Measurements from ENCODE around the gene ARFRP1.

The ARFRP1 gene

GRCh38 chr20:63659370-63659769 lies 48.4 kb downstream of the ARFRP1 start:
- DNase-seq (ENCODE audit: low spot score) (no peak), ATAC-seq (ENCODE audit: low read depth) (peak; percentile 13; the same call in 2 of the 3 replicates)
- no peaks in the 10 kb centered on the region for H3K27me3 ChIP-seq (ENCODE audit: insufficient read depth, poor library complexity, severe bottlenecking)
- peaks cover 47% of the 10 kb centered on the region for H3K36me3 ChIP-seq (ENCODE audit: low read depth)
- H3K4me1 ChIP-seq (ENCODE audit: insufficient read depth, poor library complexity, severe bottlenecking), result no peaks in the 10 kb centered on the region
- no peak for TF ChIP-seq CTCF (IDR thresholded peaks at IDR 0.05; ENCODE audit: poor library complexity, severe bottlenecking)
- H3K9me3 ChIP-seq (ENCODE audit: severe bottlenecking), result no peaks in the 10 kb centered on the region
- H3K27ac ChIP-seq (ENCODE audit: poor library complexity, severe bottlenecking), result peak overlapping the region; percentile 48
- H3K4me3 ChIP-seq (ENCODE audit: severe bottlenecking), result peak overlapping the region; percentile 75

- Histone ChIP-seq H3K36me3 (ENCODE audit: low read depth) (peaks cover 40% of the 10 kb centered on the region), H3K9me3 (ENCODE audit: severe bottlenecking) (no peaks in the 10 kb centered on the region), H3K27ac (ENCODE audit: poor library complexity, severe bottlenecking) (peak overlapping the region; percentile 48), H3K4me3 (ENCODE audit: severe bottlenecking) (peak overlapping the region; percentile 75), H3K4me1 (ENCODE audit: insufficient read depth, poor library complexity, severe bottlenecking) (no peaks in the 10 kb centered on the region), H3K27me3 (ENCODE audit: insufficient read depth, poor library complexity, severe bottlenecking) (peaks cover 1% of the 10 kb centered on the region)
- DNase-seq (ENCODE audit: low spot score) (no peak), ATAC-seq (ENCODE audit: low read depth) (peak; percentile 25)
- no peak for TF ChIP-seq CTCF (IDR thresholded peaks at IDR 0.05; ENCODE audit: poor library complexity, severe bottlenecking)
Measured at GRCh38 chr20:63658749-63659187, 49.0 kb downstream of the ARFRP1 start.

DNA sequence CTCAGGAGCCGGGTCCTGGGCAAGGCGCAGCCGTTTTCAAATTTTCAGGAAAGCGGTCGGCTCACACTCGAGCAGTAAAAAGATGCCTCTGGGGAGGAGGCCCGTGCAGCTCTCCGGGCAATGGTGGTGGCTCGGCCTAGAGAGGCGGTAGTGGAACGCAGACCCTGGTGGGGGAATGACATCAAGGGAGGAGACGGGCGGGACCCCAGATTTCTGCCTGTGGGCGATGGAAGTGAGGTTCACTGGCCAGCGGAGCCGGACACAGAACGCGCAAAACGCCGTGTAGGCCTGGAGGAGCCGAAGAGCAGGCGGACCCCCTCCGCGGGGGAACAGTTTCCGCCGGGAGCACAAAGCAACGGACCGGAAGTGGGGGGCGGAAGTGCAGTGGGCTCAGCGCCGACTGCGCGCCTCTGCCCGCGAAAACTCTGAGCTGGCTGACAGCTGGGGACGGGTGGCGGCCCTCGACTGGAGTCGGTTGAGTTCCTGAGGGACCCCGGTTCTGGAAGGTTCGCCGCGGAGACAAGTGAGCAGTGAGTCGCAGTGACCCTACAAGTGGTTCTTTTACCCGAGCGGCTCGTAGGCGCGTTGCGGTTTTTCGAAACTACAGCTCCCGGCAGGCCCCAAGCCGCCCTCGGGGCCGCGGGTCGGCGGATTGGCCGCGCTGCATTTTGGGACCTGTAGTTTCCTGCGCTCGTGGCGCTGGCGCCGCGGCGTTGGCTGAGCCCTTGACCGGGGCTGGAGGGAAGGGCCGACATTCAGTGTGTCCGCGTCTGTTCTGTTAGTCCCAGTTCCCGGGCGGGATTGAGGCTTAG lies 49.6 kb downstream of the ARFRP1 start, which contains the start of gene RTEL1:
TSS of gene RTEL1 (plus strand) at position 376 of the 812 bp plus-strand sequence. CDS start 1,091 bp downstream, outside the sequence.
- Histone ChIP-seq H3K36me3 (ENCODE audit: low read depth) (peaks cover 34% of the 10 kb centered on the region), H3K4me3 (ENCODE audit: severe bottlenecking) (peak within 1 kb of the TSS; percentile 75), H3K4me1 (ENCODE audit: insufficient read depth, poor library complexity, severe bottlenecking) (no peaks in the 10 kb centered on the region), H3K27me3 (ENCODE audit: insufficient read depth, poor library complexity, severe bottlenecking) (peaks cover 4% of the 10 kb centered on the region), H3K27ac (ENCODE audit: poor library complexity, severe bottlenecking) (peak within 1 kb of the TSS; percentile 48), H3K9me3 (ENCODE audit: severe bottlenecking) (no peaks in the 10 kb centered on the region)
- peak; percentile 90 for ATAC-seq (ENCODE audit: low read depth)
- no peak for TF ChIP-seq CTCF (IDR thresholded peaks at IDR 0.05; ENCODE audit: poor library complexity, severe bottlenecking)
- DNase-seq (ENCODE audit: low spot score), result peak; percentile 99

DNA sequence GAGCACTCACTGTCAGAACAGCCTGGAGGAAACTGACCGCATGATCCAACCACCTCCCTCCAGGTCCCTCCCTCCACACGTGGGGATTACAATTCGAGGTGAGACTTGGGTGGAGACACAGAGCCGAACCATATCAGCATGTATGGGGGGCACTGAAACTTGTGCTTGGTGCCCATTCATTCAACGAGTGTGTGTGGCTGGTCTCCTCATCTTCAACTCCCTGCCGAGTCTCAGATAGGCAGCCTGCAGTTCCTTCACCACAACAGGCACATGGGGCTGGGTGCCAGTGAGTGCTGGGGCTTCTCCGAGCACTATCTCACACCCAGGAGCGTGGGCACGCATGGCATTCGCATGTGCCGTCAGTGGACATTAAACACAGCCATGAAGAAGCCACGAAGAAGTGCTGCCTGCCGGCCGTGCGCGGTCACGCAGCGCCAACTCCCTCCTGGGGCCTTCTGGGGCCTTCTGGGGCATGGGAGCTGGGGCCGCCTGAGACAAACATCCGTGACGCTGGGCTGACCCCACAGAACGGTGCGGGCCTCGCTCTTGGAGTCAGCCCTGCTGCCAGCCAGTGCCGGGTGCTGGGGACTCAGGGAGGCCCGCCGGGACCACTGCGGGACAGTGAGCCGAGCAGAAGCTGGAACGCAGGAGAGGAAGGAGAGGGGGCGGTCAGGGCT lies 50.4 kb downstream of the ARFRP1 start:
- peak overlapping the region; percentile 75 for H3K4me3 ChIP-seq (ENCODE audit: severe bottlenecking)
- H3K27me3 ChIP-seq (ENCODE audit: insufficient read depth, poor library complexity, severe bottlenecking), result peaks cover 8% of the 10 kb centered on the region
- peaks cover 27% of the 10 kb centered on the region for H3K36me3 ChIP-seq (ENCODE audit: low read depth)
- DNase-seq (ENCODE audit: low spot score) (no peak), ATAC-seq (ENCODE audit: low read depth) (no peak)
- no peaks in the 10 kb centered on the region for H3K9me3 ChIP-seq (ENCODE audit: severe bottlenecking)
- H3K4me1 ChIP-seq (ENCODE audit: insufficient read depth, poor library complexity, severe bottlenecking), result no peaks in the 10 kb centered on the region
- H3K27ac ChIP-seq (ENCODE audit: poor library complexity, severe bottlenecking), result peak overlapping the region; percentile 48
- TF ChIP-seq CTCF (IDR thresholded peaks at IDR 0.05; ENCODE audit: poor library complexity, severe bottlenecking), result no peak
